BJ (cell line): Measurements from ENCODE around the gene CDK8. TPM values are rescaled to one million over a fixed set of nuclear protein-coding genes. Genes with fewer than 3 reads are reported as not detected.

Experiments used
- CTCF ChIA-PET: fragments of 350-600 bp; formaldehyde crosslinking; extraction: SDS; loops from one replicate; lab custom pipeline; 2021; ENCODE audit warnings: antibody characterized with exemption, inconsistent platforms; lab: Yijun Ruan, JAX
- POLR2A ChIA-PET: fragments of 300-600 bp; sonication (Branson Sonifier 250); formaldehyde crosslinking; extraction: SDS; loops from one replicate; lab custom pipeline; 2021; ENCODE audit warnings: antibody characterized with exemption; lab: Charles Lee
- DNase-seq: peaks from one replicate; pipeline ENCODE4 v3.0.0-alpha.2; 2011; ENCODE audit warnings: low read depth
- H3K27me3 ChIP-seq: 2 replicates; pipeline ENCODE4 v1.6.0; 2011; ENCODE audit warnings: low read length; ENCODE audit not compliant: control insufficient read depth, insufficient read depth
- H3K36me3 ChIP-seq: 2 replicates; pipeline ENCODE4 v1.5.1; 2011; ENCODE audit warnings: low read length; ENCODE audit not compliant: control insufficient read depth, insufficient read depth
- H3K4me3 ChIP-seq: 2 replicates; pipeline ENCODE4 v1.5.1; 2011; ENCODE audit warnings: low read depth, mild to moderate bottlenecking, control low read depth, low read length
- CTCF ChIP-seq: IDR thresholded peaks from 2 replicates; pipeline ENCODE4 v1.5.1; 2011; ENCODE audit warnings: low read depth, mild to moderate bottlenecking, control low read depth, inconsistent platforms, low read length, moderate library complexity; ENCODE audit not compliant: insufficient read depth
- polyA plus RNA-seq: library from polyadenylated mRNA; depleted of rRNA; stranded (reverse); fragments of >200 nt; gene quantifications from 2 replicates; pipeline ENCODE4 v1.2.3, GENCODE V29; 2011

Gene CDK8
- polyA plus RNA-seq, 1 experiment = 13.7 TPM

GRCh38 chr13:26406791-26407190 is 152.9 kb downstream of the CDK8 start:
- no peak for TF ChIP-seq CTCF
- POLR2A ChIA-PET = no interaction called here
- CTCF ChIA-PET = no interaction called here

DNA sequence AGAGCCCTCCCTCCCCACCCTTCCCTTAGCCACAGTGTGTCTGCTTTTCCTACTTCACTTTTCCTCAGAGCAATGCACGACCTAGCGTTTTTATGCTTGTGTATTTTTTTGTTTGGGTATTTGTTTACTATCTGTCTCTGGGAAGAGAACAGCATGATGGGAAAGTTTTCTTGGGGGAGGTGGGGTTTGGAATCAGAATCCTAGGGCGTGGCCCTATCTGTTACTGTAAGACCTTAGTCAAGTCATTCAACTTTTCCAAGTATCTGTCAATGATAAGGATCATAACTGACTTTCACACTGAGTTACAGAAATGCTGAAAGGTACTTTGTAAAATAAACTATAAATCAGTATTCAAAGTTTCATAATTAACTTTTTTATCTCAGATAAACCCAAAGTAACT is 157.3 kb downstream of the CDK8 start:
- H3K4me3 ChIP-seq = no peak overlapping the region
- CTCF ChIA-PET = interaction anchor here (1.1 to 1.3 kb wide), 2 partner anchors 8 to 11 kb away, joined by 3 read pairs; no protein-coding TSS in a partner anchor
- no peaks in the 10 kb centered on the region for H3K27me3 ChIP-seq
- POLR2A ChIA-PET = no interaction called here
- no peak for TF ChIP-seq CTCF
- H3K36me3 ChIP-seq = no peaks in the 10 kb centered on the region
- no peak for DNase-seq

More at GRCh38 chr13:26406791-26407190, 152.9 kb downstream of the CDK8 start:
- no peak overlapping the region for H3K4me3 ChIP-seq
- no peaks in the 10 kb centered on the region for H3K27me3 ChIP-seq
- DNase-seq = no peak
- H3K36me3 ChIP-seq = peaks cover 5% of the 10 kb centered on the region

- TF ChIP-seq CTCF = no peak
- ChIA-PET CTCF (interaction anchor here (1.1 kb wide), 1 partner anchor 7 kb away, joined by 3 read pairs; no protein-coding TSS in a partner anchor), POLR2A (no interaction called here)
- DNase-seq = no peak
- no peaks in the 10 kb centered on the region for H3K27me3 ChIP-seq
- no peaks in the 10 kb centered on the region for H3K36me3 ChIP-seq
- no peak overlapping the region for H3K4me3 ChIP-seq
Observed at GRCh38 chr13:26412263-26412662, 158.3 kb downstream of the CDK8 start.

DNA sequence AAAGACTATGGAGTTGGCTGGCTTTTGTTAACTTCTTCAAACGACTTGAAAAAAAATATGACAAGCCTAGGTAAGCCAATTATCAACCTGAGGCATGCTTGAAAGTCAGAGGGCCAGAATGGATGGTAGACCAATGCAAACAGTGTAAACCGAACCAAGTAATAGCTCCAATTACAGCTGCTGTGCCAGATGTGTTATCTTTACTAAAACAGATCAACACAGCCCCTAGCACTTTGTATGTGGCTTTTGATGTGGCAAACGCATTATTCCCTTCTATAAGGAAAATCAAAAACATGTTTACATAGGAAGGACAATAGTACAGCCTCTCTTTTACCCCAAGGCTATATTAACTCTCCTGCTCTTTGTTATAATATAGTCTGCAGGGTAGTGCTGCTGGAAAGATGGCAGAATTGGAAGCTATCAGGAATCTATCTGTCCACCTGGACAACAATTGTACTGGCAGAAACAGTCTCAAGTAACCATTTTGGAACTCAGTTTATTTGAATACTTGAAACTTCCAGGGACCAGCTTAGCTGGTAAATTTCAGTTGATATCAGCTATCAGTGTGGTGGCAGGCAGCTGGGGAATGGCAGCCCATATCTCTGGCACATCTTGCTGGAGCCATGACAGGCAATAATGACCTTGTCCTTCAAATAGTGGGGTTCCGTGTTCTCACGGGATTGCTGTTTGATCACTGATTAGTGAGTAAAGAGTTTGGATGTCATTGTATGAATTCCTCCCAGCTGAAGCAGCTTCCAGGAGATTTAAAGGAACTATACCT is 159.2 kb downstream of the CDK8 start:
- H3K4me3 ChIP-seq = no peak overlapping the region
- H3K27me3 ChIP-seq = no peaks in the 10 kb centered on the region
- POLR2A ChIA-PET = no interaction called here
- no peak for TF ChIP-seq CTCF
- H3K36me3 ChIP-seq = no peaks in the 10 kb centered on the region
- CTCF ChIA-PET = interaction anchor here (0.7 to 1.9 kb wide), 2 partner anchors 12 kb away, joined by 3 to 5 read pairs; no protein-coding TSS in a partner anchor
- no peak for DNase-seq

GRCh38 chr13:26420282-26420960 is 166.5 kb downstream of the CDK8 start:
- ChIA-PET CTCF (interaction anchor here (1.2 kb wide), 1 partner anchor 29 kb away, joined by 3 read pairs; no protein-coding TSS in a partner anchor), POLR2A (no interaction called here)
- no peaks in the 10 kb centered on the region; the same call in 1 of the 2 replicates for H3K27me3 ChIP-seq
- no peak for TF ChIP-seq CTCF
- H3K4me3 ChIP-seq = no peak overlapping the region
- no peaks in the 10 kb centered on the region for H3K36me3 ChIP-seq
- no peak for DNase-seq
